ENCODE results near the gene C13orf46. TPM values are rescaled to one million over a fixed set of nuclear protein-coding genes. Genes with fewer than 3 reads are reported as not detected.
"Not testable (repeated sequence)": the region's sequence is repeated elsewhere in the genome, so short reads cannot be mapped to it uniquely, and the experiment has no call there.

The C13orf46 gene
- 1 to 10 TPM; 1.4 to 2.5 (median 2.0) TPM for total RNA-seq (2021; fragmentation: NEBNext Ultra II Directional; extraction: Animal tissue kit (Norgen Biotek cat#: 25700))
- long read RNA-seq, result 0 reads

GRCh38 chr13:113973218-113974164 lies at the start of gene C13orf46:
C13orf46 (minus strand) TSS chr13:113974076; CDS start chr13:113973997, 79 bp downstream.
- Mint-ChIP-seq H3K27me3 (ENCODE audit: insufficient read depth) (peaks cover 11% of the 10 kb centered on the region), H3K4me1 (ENCODE audit: low read depth) (peaks cover 24% of the 10 kb centered on the region), H3K9me3 (no peaks in the 10 kb centered on the region), H3K36me3 (ENCODE audit: low read depth) (peaks cover 34% of the 10 kb centered on the region), H3K4me3 (no peak within 1 kb of the TSS; the same call in 1 of the 2 replicates), H3K27ac (no peak within 1 kb of the TSS)
- DNase-seq, result no peak
- TF ChIP-seq, protein P1, sequence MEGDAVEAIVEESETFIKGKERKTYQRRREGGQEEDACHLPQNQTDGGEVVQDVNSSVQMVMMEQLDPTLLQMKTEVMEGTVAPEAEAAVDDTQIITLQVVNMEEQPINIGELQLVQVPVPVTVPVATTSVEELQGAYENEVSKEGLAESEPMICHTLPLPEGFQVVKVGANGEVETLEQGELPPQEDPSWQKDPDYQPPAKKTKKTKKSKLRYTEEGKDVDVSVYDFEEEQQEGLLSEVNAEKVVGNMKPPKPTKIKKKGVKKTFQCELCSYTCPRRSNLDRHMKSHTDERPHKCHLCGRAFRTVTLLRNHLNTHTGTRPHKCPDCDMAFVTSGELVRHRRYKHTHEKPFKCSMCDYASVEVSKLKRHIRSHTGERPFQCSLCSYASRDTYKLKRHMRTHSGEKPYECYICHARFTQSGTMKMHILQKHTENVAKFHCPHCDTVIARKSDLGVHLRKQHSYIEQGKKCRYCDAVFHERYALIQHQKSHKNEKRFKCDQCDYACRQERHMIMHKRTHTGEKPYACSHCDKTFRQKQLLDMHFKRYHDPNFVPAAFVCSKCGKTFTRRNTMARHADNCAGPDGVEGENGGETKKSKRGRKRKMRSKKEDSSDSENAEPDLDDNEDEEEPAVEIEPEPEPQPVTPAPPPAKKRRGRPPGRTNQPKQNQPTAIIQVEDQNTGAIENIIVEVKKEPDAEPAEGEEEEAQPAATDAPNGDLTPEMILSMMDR (IDR thresholded peaks at IDR 0.05), result no peak

DNA sequence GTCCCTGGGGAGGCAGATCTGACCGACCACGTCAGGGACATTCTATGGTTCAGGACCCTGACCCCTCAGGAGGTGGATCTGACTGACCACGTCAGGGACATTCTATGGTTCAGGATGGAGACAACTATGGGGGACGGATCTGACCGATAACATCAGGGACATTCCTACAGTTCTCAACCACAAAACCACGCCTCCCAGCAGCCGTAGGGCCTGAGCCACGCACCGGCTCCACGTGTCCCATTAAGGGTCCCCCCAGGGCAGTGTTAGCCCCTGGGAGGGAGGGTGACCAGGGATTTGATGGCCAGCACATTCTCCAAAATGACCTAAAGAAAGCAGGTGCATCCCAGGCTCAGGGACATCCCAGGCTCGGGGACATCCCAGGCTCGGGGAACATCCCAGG lies 49.0 kb upstream of the C13orf46 start:
- TF ChIP-seq, protein P1 (IDR thresholded peaks at IDR 0.05), result no peak
- H3K4me3 Mint-ChIP-seq, result no peak overlapping the region
- DNase-seq, result no peak
- peaks cover 2% of the 10 kb centered on the region for H3K27me3 Mint-ChIP-seq (ENCODE audit: insufficient read depth)
- H3K4me1 Mint-ChIP-seq (ENCODE audit: low read depth), result peaks cover 17% of the 10 kb centered on the region
- no peak overlapping the region for H3K27ac Mint-ChIP-seq
- no peaks in the 10 kb centered on the region; the same call in 1 of the 2 replicates for H3K9me3 Mint-ChIP-seq
- peaks cover 37% of the 10 kb centered on the region for H3K36me3 Mint-ChIP-seq (ENCODE audit: low read depth)

GRCh38 chr13:114022309-114022669 lies 48.4 kb upstream of the C13orf46 start:
- TF ChIP-seq, protein P1 (IDR thresholded peaks at IDR 0.05), result no peak
- Mint-ChIP-seq H3K4me1 (ENCODE audit: low read depth) (peaks cover 11% of the 10 kb centered on the region), H3K27me3 (ENCODE audit: insufficient read depth) (peaks cover 2% of the 10 kb centered on the region), H3K9me3 (no peaks in the 10 kb centered on the region; the same call in 1 of the 2 replicates), H3K4me3 (no peak overlapping the region), H3K36me3 (ENCODE audit: low read depth) (peaks cover 32% of the 10 kb centered on the region), H3K27ac (no peak overlapping the region)
- DNase-seq, result no peak

GRCh38 chr13:114021464-114022308 lies 47.8 kb upstream of the C13orf46 start:
- Mint-ChIP-seq H3K4me1 (ENCODE audit: low read depth) (peaks cover 10% of the 10 kb centered on the region), H3K9me3 (no peaks in the 10 kb centered on the region; the same call in 1 of the 2 replicates), H3K27me3 (ENCODE audit: insufficient read depth) (peaks cover 2% of the 10 kb centered on the region), H3K36me3 (ENCODE audit: low read depth) (peaks cover 28% of the 10 kb centered on the region), H3K4me3 (no peak overlapping the region), H3K27ac (no peak overlapping the region; the same call in 1 of the 2 replicates)
- no peak for DNase-seq
- TF ChIP-seq, protein P1 (IDR thresholded peaks at IDR 0.05), result no peak

GRCh38 chr13:114020750-114021463 lies 47.0 kb upstream of the C13orf46 start:
- TF ChIP-seq, protein P1 (IDR thresholded peaks at IDR 0.05), result no peak
- Mint-ChIP-seq H3K4me3 (no peak overlapping the region), H3K4me1 (ENCODE audit: low read depth) (peaks cover 13% of the 10 kb centered on the region), H3K27me3 (ENCODE audit: insufficient read depth) (peaks cover 2% of the 10 kb centered on the region), H3K36me3 (ENCODE audit: low read depth) (peaks cover 28% of the 10 kb centered on the region), H3K27ac (no peak overlapping the region; the same call in 1 of the 2 replicates), H3K9me3 (no peaks in the 10 kb centered on the region; the same call in 1 of the 2 replicates)
- no peak for DNase-seq

- H3K27ac Mint-ChIP-seq; H3K9me3 Mint-ChIP-seq; H3K27me3 Mint-ChIP-seq (ENCODE audit: insufficient read depth); DNase-seq; H3K4me3 Mint-ChIP-seq: not testable (repeated sequence)
- Mint-ChIP-seq H3K4me1 (ENCODE audit: low read depth) (peaks cover 20% of the 10 kb centered on the region), H3K36me3 (ENCODE audit: low read depth) (peaks cover 34% of the 10 kb centered on the region)
Measured at GRCh38 chr13:114020134-114020533, 46.3 kb upstream of the C13orf46 start.
